ENCODE data around the gene RAB1B.

RAB1B gene

DNA sequence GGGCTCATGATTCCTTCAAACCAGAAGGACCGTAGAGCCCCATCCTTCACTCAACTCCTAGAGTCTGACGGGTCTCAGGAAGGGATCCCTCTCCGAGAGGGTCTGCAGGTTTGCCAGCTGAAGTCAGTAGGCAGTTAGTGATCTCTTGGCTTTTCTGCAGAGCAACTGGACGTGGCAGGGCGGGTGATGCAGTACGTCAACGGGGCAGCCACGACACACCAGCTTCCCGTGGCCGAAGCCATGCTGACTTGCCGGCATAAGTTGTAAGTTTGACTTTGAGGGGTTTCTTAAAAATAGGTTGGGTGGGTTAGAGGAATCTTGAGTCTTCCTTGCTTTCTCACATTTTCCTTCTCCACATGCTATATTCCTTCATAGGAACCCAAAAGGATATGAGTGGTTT lies 33.3 kb upstream of the RAB1B start:
- TF ChIP-seq ARNTL (CRISPR knock-in tag; IDR thresholded peaks at IDR 0.05; ENCODE audit: borderline replicate concordance, low read depth) (no peak), TOX (CRISPR knock-in tag; IDR thresholded peaks at IDR 0.05; ENCODE audit: borderline replicate concordance) (no peak), ZC3H10 (CRISPR knock-in tag; IDR thresholded peaks at IDR 0.05) (no peak), ZFP3 (CRISPR knock-in tag; IDR thresholded peaks at IDR 0.05) (no peak), ZNF565 (CRISPR knock-in tag; conservative IDR thresholded peaks at IDR 0.05; ENCODE audit: low read depth) (no peak), CSDC2 (CRISPR knock-in tag; IDR thresholded peaks at IDR 0.05) (no peak), ISL1 (CRISPR knock-in tag; IDR thresholded peaks at IDR 0.05) (no peak), ESRRG (CRISPR knock-in tag; IDR thresholded peaks at IDR 0.05) (no peak), ZFP30 (CRISPR knock-in tag; IDR thresholded peaks at IDR 0.05) (no peak), GLIS3 (CRISPR knock-in tag; IDR thresholded peaks at IDR 0.05) (no peak), BACH2 (CRISPR knock-in tag; IDR thresholded peaks at IDR 0.05; ENCODE audit: borderline replicate concordance) (no peak), TCF4 (CRISPR knock-in tag; IDR thresholded peaks at IDR 0.05; ENCODE audit: borderline replicate concordance) (no peak), SNAI2 (CRISPR knock-in tag; IDR thresholded peaks at IDR 0.05) (no peak), ZNF8 (CRISPR knock-in tag; IDR thresholded peaks at IDR 0.05) (no peak), OSR1 (CRISPR knock-in tag; IDR thresholded peaks at IDR 0.05) (no peak)
- TF ChIP-seq, protein P1, sequence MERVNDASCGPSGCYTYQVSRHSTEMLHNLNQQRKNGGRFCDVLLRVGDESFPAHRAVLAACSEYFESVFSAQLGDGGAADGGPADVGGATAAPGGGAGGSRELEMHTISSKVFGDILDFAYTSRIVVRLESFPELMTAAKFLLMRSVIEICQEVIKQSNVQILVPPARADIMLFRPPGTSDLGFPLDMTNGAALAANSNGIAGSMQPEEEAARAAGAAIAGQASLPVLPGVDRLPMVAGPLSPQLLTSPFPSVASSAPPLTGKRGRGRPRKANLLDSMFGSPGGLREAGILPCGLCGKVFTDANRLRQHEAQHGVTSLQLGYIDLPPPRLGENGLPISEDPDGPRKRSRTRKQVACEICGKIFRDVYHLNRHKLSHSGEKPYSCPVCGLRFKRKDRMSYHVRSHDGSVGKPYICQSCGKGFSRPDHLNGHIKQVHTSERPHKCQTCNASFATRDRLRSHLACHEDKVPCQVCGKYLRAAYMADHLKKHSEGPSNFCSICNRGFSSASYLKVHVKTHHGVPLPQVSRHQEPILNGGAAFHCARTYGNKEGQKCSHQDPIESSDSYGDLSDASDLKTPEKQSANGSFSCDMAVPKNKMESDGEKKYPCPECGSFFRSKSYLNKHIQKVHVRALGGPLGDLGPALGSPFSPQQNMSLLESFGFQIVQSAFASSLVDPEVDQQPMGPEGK (CRISPR knock-in tag; IDR thresholded peaks at IDR 0.05; ENCODE audit: borderline replicate concordance) = no peak
- TF ChIP-seq, protein P2, sequence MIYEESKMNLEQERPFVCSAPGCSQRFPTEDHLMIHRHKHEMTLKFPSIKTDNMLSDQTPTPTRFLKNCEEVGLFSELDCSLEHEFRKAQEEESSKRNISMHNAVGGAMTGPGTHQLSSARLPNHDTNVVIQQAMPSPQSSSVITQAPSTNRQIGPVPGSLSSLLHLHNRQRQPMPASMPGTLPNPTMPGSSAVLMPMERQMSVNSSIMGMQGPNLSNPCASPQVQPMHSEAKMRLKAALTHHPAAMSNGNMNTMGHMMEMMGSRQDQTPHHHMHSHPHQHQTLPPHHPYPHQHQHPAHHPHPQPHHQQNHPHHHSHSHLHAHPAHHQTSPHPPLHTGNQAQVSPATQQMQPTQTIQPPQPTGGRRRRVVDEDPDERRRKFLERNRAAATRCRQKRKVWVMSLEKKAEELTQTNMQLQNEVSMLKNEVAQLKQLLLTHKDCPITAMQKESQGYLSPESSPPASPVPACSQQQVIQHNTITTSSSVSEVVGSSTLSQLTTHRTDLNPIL (CRISPR knock-in tag; IDR thresholded peaks at IDR 0.05; ENCODE audit: low read depth) = no peak
- TF ChIP-seq, protein P3, sequence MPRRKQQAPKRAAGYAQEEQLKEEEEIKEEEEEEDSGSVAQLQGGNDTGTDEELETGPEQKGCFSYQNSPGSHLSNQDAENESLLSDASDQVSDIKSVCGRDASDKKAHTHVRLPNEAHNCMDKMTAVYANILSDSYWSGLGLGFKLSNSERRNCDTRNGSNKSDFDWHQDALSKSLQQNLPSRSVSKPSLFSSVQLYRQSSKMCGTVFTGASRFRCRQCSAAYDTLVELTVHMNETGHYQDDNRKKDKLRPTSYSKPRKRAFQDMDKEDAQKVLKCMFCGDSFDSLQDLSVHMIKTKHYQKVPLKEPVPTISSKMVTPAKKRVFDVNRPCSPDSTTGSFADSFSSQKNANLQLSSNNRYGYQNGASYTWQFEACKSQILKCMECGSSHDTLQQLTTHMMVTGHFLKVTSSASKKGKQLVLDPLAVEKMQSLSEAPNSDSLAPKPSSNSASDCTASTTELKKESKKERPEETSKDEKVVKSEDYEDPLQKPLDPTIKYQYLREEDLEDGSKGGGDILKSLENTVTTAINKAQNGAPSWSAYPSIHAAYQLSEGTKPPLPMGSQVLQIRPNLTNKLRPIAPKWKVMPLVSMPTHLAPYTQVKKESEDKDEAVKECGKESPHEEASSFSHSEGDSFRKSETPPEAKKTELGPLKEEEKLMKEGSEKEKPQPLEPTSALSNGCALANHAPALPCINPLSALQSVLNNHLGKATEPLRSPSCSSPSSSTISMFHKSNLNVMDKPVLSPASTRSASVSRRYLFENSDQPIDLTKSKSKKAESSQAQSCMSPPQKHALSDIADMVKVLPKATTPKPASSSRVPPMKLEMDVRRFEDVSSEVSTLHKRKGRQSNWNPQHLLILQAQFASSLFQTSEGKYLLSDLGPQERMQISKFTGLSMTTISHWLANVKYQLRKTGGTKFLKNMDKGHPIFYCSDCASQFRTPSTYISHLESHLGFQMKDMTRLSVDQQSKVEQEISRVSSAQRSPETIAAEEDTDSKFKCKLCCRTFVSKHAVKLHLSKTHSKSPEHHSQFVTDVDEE (CRISPR knock-in tag; IDR thresholded peaks at IDR 0.05) = no peak
- TF ChIP-seq, protein P4, sequence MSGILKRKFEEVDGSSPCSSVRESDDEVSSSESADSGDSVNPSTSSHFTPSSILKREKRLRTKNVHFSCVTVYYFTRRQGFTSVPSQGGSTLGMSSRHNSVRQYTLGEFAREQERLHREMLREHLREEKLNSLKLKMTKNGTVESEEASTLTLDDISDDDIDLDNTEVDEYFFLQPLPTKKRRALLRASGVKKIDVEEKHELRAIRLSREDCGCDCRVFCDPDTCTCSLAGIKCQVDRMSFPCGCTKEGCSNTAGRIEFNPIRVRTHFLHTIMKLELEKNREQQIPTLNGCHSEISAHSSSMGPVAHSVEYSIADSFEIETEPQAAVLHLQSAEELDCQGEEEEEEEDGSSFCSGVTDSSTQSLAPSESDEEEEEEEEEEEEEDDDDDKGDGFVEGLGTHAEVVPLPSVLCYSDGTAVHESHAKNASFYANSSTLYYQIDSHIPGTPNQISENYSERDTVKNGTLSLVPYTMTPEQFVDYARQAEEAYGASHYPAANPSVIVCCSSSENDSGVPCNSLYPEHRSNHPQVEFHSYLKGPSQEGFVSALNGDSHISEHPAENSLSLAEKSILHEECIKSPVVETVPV (CRISPR knock-in tag; IDR thresholded peaks at IDR 0.05) = no peak
- TF ChIP-seq, protein P5, sequence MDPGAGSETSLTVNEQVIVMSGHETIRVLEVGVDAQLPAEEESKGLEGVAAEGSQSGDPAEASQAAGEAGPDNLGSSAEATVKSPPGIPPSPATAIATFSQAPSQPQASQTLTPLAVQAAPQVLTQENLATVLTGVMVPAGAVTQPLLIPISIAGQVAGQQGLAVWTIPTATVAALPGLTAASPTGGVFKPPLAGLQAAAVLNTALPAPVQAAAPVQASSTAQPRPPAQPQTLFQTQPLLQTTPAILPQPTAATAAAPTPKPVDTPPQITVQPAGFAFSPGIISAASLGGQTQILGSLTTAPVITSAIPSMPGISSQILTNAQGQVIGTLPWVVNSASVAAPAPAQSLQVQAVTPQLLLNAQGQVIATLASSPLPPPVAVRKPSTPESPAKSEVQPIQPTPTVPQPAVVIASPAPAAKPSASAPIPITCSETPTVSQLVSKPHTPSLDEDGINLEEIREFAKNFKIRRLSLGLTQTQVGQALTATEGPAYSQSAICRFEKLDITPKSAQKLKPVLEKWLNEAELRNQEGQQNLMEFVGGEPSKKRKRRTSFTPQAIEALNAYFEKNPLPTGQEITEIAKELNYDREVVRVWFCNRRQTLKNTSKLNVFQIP (CRISPR knock-in tag; IDR thresholded peaks at IDR 0.05; ENCODE audit: borderline replicate concordance, low read depth) = no peak

DNA sequence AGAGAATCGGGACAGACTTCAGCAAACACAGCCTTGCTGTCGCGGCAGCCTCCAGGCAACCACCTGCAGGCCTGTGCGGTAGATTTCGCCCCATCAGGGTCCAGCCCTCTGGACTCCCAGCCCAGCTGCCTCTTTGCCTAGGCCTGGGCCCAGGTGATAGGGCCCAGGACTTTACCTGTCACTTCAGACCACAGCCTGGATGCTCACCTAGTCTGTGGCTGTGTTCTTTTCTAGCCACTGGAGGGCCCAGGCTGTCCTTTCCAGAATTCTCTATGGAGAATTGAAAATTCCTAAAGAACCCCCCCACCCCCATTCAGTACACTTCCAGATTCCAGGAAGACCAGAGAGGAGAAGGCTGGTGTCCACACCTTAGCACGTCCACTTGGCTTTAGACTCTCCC lies 30.6 kb upstream of the RAB1B start:
- ATAC-seq = no peak
- TF ChIP-seq BACH2 (CRISPR knock-in tag; IDR thresholded peaks at IDR 0.05; ENCODE audit: borderline replicate concordance) (no peak), OSR1 (CRISPR knock-in tag; IDR thresholded peaks at IDR 0.05) (no peak), ESRRG (CRISPR knock-in tag; IDR thresholded peaks at IDR 0.05) (no peak), ZC3H10 (CRISPR knock-in tag; IDR thresholded peaks at IDR 0.05) (no peak), PPARA (CRISPR knock-in tag; IDR thresholded peaks at IDR 0.05; ENCODE audit: borderline replicate concordance) (no peak), RARB (CRISPR knock-in tag; IDR thresholded peaks at IDR 0.05) (no peak)
- TF ChIP-seq, protein P4 (CRISPR knock-in tag; IDR thresholded peaks at IDR 0.05) = no peak
- TF ChIP-seq, protein P5 (CRISPR knock-in tag; IDR thresholded peaks at IDR 0.05; ENCODE audit: borderline replicate concordance, low read depth) = no peak
- TF ChIP-seq, protein P2 (CRISPR knock-in tag; IDR thresholded peaks at IDR 0.05; ENCODE audit: low read depth) = no peak
- TF ChIP-seq, protein P1 (CRISPR knock-in tag; IDR thresholded peaks at IDR 0.05; ENCODE audit: borderline replicate concordance) = no peak

More for the DNA sequence above, 33.3 kb upstream of the RAB1B start:
- no peak for ATAC-seq

Data from SK-N-SH treated with all-trans-retinoic acid at 6 μM for 48 hours (cell line).